NCI-H526 (cell line): ENCODE measurements around the gene PRSS36.
A peak's percentile ranks its signal among the peaks of the same experiment; 100 is the strongest.

ENCODE experiments used
- DNase-seq, 2 experiments: peaks; one replicate each; lab custom pipeline; 2025; lab: John Stamatoyannopoulos, UW

The PRSS36 gene

GRCh38 chr16:31127182-31127581 is 22.7 kb downstream of the PRSS36 start:
- DNase-seq, result no peak

DNA sequence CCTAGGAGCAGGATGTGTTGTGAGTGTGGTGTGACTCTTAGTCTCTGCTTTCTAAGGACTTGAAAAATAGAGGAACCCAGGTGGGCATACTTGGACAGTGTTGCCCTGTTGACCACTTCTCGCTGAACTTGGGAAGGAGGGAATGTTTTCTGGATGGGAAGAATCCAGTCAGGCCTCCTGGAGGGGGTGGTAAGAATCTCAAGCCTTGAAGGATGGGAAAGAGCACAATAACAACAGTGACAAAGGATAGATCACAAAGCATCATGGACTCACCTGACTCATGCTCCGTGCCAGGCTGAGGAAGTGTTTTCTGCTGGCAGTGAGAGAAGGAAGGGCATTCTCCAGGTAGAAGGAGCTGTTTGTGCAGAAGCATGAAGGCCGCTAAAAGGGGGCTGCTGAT is 24.0 kb downstream of the PRSS36 start:
- DNase-seq, result no peak

DNA sequence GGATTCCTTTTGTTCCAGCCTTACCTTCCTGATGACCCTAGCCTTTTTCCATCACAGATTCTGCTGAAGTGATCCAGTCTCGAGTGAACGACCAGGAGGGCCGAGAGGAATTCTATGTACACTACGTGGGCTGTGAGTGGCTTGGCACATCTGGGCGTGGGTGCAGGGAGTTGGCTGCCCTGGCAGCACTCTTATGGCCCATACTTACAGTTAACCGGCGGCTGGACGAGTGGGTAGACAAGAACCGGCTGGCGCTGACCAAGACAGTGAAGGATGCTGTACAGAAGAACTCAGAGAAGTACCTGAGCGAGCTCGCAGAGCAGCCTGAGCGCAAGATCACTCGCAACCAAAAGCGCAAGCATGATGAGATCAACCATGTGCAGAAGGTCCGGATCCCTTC is 29.7 kb downstream of the PRSS36 start:
- DNase-seq, result no peak

DNA sequence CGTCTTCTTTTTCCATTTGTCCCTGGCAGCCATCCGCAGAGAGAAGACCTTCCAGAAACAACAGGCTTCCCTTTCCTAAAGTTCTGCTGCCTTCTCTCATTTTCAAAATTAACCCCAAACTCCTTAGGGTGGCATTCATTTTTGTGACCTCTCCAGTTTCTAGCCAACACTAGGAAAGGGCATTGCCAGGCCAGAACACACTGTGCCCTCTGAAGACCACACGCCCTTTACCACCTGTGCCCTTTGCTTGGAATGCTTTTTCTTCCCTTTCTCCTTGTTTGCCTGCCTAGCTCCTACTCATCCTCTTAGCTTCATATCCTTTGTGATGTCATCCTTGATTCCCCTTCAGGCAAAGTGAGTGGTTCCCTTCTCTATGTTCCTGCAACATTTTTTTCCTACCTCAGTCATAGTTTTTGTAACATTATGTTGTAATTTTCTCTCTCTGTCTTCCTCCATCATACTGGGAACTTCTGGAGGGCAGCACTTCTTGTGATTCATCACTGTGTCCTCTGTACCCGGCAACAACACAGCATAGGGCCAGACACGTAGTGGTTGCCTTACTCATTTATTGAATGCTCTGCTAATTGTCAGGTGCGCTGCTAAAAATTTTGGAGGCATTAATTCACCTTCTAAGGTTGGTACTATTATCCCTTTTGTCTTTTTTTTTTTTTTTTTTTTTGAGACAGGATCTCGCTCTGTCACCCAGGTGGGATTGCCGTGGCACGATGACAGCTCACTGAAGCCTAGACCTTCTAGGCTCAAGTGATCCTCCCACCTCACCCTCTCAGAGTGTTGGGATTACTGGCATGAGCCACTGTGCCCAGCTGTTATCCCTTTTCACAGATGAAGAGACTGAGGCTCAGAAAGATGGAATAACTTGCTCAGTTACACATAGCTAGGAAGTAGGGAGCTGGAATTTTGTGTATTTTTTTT is 31.4 kb downstream of the PRSS36 start:
- DNase-seq, result no peak

- peak; percentile 97 to 99 for DNase-seq
Observed at GRCh38 chr16:31117384-31118222, 32.3 kb downstream of the PRSS36 start, which contains the start of gene KAT8. TSS of gene KAT8 (plus strand) at chr16:31117664. CDS start at chr16:31117682, 18 bp downstream.

GRCh38 chr16:31114468-31114867 is 35.4 kb downstream of the PRSS36 start:
- DNase-seq, result no peak

DNA sequence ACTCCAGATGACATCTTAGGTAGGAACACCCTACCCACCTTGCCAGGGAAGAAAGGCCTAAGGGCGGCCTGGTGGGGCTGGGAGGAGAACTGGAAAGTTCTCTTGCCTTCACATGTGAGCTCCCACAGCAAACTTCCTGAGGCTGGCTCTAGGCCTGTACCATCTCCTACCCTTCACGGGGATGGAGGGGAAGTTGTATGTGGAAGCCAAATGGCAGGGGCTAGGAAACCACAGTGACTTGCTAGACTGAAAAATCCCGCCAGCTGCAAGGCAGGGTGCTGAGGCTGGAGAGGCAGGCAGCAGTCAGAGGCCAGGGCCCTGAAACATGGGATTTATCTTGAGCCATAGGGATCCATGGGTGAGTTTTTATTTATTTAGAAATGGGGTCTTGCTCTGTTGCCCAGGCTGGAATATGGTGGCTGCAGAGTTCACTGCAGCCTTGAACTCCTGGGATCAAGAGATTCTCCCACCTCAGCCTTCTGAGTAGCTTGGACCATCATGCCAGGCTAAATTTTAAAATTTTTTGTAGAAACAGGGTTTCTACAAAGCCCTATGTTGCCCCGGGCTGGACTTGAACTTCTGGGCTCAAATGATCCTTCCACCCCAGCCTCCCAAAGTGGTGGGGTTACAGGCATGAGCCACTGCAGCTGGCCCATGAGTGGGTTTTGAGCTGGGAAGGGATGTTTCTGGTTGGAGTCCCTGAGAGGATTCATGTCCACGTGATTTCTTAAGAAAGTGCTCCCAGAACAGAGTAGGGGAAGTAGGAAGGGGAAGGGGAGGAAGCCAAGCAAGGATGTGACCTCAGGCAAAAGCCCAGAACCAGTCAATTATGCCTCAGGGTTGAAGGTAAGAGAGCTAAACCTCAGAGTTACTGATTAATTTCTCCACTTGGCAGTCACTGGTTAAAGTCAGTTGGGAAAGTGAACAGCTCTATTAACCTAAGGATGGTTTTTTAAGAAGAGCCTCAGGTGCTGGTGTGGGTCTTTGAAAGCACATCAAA is 36.4 kb downstream of the PRSS36 start:
- no peak for DNase-seq

DNA sequence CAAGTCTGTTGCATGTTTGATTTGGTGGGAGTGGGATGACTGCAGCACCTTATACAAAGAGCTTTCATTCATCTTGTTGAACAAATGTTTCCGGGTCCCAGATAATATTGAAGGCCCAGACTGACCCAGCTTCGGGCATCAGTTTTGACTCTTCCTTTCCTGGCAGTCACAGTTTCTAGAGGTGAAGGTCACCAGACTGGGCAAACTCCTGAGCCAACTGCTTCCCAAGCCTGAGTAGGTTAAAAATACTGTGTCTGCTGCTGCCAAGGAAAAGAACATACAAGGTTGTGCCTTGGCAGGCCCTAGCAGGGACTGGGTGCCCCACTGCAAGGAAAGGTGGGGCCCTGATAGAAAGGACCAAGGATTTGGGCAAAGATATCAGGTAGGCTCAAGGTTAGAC is 37.2 kb downstream of the PRSS36 start:
- no peak for DNase-seq

DNA sequence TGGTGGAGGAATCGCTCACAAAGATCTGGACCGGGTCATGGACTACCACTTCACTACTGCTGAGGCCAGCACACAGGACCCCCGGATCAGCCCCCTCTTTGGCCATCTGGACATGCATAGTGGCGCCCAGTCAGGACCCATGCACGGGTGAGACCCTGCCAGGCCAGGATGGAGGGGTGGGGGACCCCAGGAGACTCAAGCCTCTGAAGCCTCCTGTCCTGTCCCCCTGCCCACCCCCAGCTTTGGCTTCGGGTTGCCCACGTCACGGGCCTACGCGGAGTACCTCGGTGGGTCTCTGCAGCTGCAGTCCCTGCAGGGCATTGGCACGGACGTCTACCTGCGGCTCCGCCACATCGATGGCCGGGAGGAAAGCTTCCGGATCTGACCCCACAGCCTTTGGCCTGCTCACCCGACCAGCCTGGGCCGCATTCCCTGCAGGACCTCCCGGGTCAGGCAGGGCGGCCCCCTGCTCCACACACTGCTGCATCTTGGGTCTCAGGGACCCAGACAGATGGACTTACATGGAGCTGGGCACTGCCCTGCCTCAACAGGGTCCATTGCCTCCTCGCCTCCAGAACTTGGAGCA is 37.9 kb downstream of the PRSS36 start:
- no peak for DNase-seq

GRCh38 chr16:31110106-31111034 is 39.5 kb downstream of the PRSS36 start:
- no peak for DNase-seq

- no peak for DNase-seq
Observed at GRCh38 chr16:31109622-31110021, 40.2 kb downstream of the PRSS36 start.

- DNase-seq, result no peak
Observed at GRCh38 chr16:31108794-31109558, 40.9 kb downstream of the PRSS36 start.

DNA sequence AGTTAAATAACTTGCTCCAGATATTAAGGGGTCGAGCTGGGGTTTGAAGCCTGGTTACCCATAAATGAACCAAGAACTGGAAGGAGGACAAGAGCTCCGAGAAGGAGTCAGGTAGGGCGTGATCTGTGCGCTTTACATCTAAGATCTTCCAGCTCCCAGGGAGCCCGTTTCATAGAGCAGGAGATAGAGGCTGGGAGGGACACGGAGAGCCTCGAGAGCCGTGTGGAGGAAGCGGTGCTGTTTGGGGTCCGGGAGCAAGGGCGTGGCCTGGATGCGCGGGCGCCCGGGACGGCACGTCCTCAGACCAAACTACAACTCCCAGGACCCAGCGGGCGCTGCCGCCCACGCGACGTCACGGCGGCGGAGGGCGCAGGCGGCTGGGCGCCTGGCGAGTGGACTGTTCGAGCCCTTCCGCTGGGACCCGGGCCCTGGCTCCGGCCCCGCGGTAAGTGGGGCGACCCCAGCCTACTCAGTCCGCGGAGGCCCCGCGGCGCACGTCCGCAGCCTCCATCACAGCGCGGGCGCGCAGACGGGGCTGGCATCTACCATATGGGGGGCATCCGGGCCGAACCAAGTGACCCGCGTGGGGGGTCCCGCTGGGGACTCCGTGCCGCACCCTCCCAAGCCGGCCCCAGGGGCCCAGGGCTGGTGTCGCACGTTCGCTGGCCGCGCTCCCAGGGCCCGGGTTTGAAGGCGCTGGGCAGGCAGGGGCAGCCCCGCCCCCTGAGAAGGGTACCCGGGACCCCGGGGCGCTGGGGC is 41.7 kb downstream of the PRSS36 start, which contains the start of gene BCKDK:
Gene BCKDK, plus strand, starts transcription at position 352 of the 759 bp plus-strand sequence. CDS start 838 bp downstream, outside the sequence.
- DNase-seq, result peak; percentile 27 to 86

GRCh38 chr16:31107465-31107867 is 42.4 kb downstream of the PRSS36 start:
- no peak for DNase-seq

DNA sequence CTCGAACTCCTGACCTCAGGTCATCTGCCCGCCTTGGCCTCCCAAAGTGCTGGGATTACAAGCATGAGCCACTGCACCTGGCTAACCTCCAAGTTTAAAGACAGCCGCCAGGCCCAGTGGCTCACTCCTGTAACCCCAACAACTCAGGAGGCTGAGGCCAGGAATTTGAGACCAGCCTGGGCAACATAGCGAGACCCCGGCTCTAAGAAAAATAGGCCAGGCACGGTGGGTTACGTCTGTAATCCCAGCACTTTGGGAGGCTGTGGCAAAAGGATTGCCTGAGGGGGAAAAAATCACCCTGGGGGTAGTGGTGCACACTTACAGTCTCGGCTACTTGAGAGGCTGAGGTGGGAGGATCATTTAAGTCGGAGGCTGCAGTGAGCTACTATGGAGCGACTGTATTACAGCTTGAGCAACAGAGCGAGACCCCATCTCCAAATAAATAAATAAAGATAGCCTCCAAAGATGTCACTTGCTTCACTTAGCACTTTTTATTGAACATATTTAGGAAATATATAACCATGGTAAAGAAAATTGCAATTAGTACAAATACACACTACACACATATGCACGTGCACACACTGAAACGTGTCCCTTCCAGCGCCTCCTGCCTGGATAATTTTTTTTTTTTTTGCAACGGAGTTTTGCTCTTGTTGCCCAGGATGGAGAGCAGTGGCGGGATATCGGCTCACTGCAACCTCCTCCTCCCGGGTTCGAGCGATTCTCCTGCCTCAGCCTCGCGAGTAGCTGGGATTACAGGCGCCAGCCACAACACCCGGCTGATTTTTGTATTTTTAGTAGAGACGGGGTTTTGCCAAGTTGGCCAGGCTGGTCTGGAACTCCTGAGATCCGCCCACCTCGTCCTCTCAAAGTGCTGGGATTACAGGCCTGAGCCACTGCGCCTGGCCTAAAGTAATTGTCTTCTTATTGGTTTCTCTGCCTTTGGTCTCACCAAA is 43.1 kb downstream of the PRSS36 start:
- no peak for DNase-seq

- peak in 1 of 2 experiments; percentile 56 for DNase-seq
Observed at GRCh38 chr16:31105677-31106213, 44.1 kb downstream of the PRSS36 start.
